Progenitor cell of endocrine pancreas (in vitro differentiated cells): ENCODE measurements around the gene PTH1R. TPM values are rescaled to one million over a fixed set of nuclear protein-coding genes. Genes with fewer than 3 reads are reported as not detected.

Source experiments
- DNase-seq: peaks from one replicate; pipeline ENCODE4 v3.0.0; 2021; ENCODE audit warnings: low spot score; ENCODE audit not compliant: unreplicated experiment
- H3K27ac Mint-ChIP-seq: 2 replicates; pipeline ENCODE4 v1.8.0; 2021; ENCODE audit warnings: mild to moderate bottlenecking, moderate library complexity, mixed read lengths
- H3K27me3 Mint-ChIP-seq: 2 replicates; pipeline ENCODE4 v1.8.0; 2021; ENCODE audit warnings: mixed read lengths
- H3K36me3 Mint-ChIP-seq: 2 replicates; pipeline ENCODE4 v1.8.0; 2022; ENCODE audit warnings: mixed read lengths; ENCODE audit not compliant: insufficient read depth
- H3K4me1 Mint-ChIP-seq: 2 replicates; pipeline ENCODE4 v1.8.0; 2021; ENCODE audit warnings: low read depth, mixed read lengths
- H3K4me3 Mint-ChIP-seq: 2 replicates; pipeline ENCODE4 v1.8.0; 2021; ENCODE audit warnings: low read depth, mild to moderate bottlenecking, moderate library complexity, mixed read lengths
- H3K9me3 Mint-ChIP-seq: 2 replicates; pipeline ENCODE4 v1.8.0; 2021; ENCODE audit warnings: low read depth, mixed read lengths
- CTCF ChIP-seq: fragments of 200-600 bp; sonication (generic); IDR thresholded peaks from one replicate; pipeline ENCODE4 v1.5.0; 2021; ENCODE audit warnings: antibody characterized with exemption, mild to moderate bottlenecking; ENCODE audit not compliant: unreplicated experiment
- total RNA-seq: library from RNA; stranded (reverse); gene quantifications from 2 replicates; pipeline ENCODE4 v1.2.1, GENCODE V29; 2021

PTH1R gene
- total RNA-seq, 1 donor from 2014 or later = 0.26 TPM

- H3K9me3 Mint-ChIP-seq = no peaks in the 10 kb centered on the region
- peaks cover 57% of the 10 kb centered on the region for H3K4me1 Mint-ChIP-seq
- no peak for DNase-seq
- H3K27me3 Mint-ChIP-seq = no peaks in the 10 kb centered on the region
- peak overlapping the region; percentile 91 for H3K27ac Mint-ChIP-seq
- peaks cover 27% of the 10 kb centered on the region for H3K36me3 Mint-ChIP-seq
- no peak overlapping the region for H3K4me3 Mint-ChIP-seq
- no peak for TF ChIP-seq CTCF
Measured at GRCh38 chr3:46935989-46936558, 58.6 kb downstream of the PTH1R start.

- Mint-ChIP-seq H3K9me3 (no peaks in the 10 kb centered on the region), H3K36me3 (peaks cover 27% of the 10 kb centered on the region), H3K27ac (no peak overlapping the region), H3K4me3 (no peak overlapping the region), H3K4me1 (peaks cover 55% of the 10 kb centered on the region), H3K27me3 (no peaks in the 10 kb centered on the region)
- TF ChIP-seq CTCF = no peak
- no peak for DNase-seq
Measured at GRCh38 chr3:46936733-46937250, 59.3 kb downstream of the PTH1R start.

DNA sequence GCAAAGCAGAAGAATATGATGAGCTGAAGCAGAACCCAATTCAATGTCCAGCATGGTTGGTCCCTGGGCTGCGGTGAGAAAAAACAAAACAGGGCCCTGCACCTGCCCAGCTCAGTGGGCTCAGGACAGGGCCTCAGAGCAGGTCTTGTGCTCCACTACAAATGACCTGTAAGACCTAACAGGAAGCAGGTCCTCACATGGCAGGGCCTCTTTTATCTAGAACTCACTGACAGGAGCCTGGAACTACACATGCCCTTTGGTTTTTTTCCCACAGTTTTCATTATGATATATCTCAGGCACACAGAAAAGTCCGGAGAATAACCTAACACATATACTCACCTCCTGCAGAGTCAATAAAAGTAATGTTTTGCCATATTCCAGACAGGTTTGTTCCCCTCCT, 60.6 kb downstream of the PTH1R start:
- peaks cover 61% of the 10 kb centered on the region for H3K4me1 Mint-ChIP-seq
- DNase-seq = no peak
- peaks cover 28% of the 10 kb centered on the region for H3K36me3 Mint-ChIP-seq
- no peak for TF ChIP-seq CTCF
- peak overlapping the region; percentile 33 for H3K27ac Mint-ChIP-seq
- no peak overlapping the region for H3K4me3 Mint-ChIP-seq
- H3K9me3 Mint-ChIP-seq = no peaks in the 10 kb centered on the region
- H3K27me3 Mint-ChIP-seq = no peaks in the 10 kb centered on the region

- peak overlapping the region; percentile 93 for H3K27ac Mint-ChIP-seq
- peaks cover 28% of the 10 kb centered on the region for H3K36me3 Mint-ChIP-seq
- H3K27me3 Mint-ChIP-seq = no peaks in the 10 kb centered on the region
- peaks cover 73% of the 10 kb centered on the region for H3K4me1 Mint-ChIP-seq
- no peak for TF ChIP-seq CTCF
- no peaks in the 10 kb centered on the region for H3K9me3 Mint-ChIP-seq
- no peak for DNase-seq
- H3K4me3 Mint-ChIP-seq = peak overlapping the region; percentile 8
Measured at GRCh38 chr3:46939578-46940445, 62.3 kb downstream of the PTH1R start.

- no peaks in the 10 kb centered on the region for H3K9me3 Mint-ChIP-seq
Measured at GRCh38 chr3:46942076-46942475, 64.6 kb downstream of the PTH1R start.

More at GRCh38 chr3:46942076-46942475, 64.6 kb downstream of the PTH1R start:
- H3K4me3 Mint-ChIP-seq = peak overlapping the region; percentile 68
- no peaks in the 10 kb centered on the region for H3K27me3 Mint-ChIP-seq
- no peak for TF ChIP-seq CTCF
- no peak for DNase-seq
- peaks cover 80% of the 10 kb centered on the region for H3K4me1 Mint-ChIP-seq
- H3K27ac Mint-ChIP-seq = peak overlapping the region; percentile 90
- peaks cover 28% of the 10 kb centered on the region for H3K36me3 Mint-ChIP-seq
